NCI-H2029 (cell line): ENCODE measurements around the gene SHMT2.

Experiments used
- DNase-seq: peaks from one replicate; lab custom pipeline; 2025; lab: John Stamatoyannopoulos, UW

Gene SHMT2

GRCh38 chr12:57198329-57198728 is 31.2 kb upstream of the SHMT2 start:
- DNase-seq = no peak

DNA sequence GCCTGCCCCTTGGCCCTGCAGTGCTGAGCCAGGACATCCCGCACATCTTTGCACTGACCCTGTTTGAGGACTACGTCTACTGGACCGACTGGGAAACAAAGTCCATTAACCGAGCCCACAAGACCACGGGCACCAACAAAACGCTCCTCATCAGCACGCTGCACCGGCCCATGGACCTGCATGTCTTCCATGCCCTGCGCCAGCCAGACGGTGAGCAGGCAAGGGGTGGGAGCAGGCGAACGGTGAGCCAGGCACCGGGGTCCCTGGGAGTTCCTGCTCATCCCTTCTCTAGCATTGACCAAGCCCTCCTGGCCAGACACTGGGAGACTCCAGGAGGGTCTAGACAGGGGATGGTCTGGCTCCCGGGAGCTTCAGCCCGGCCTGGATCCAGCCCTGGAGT is 30.3 kb upstream of the SHMT2 start:
- DNase-seq = no peak

GRCh38 chr12:57200497-57200896 is 29.0 kb upstream of the SHMT2 start:
- no peak for DNase-seq

DNA sequence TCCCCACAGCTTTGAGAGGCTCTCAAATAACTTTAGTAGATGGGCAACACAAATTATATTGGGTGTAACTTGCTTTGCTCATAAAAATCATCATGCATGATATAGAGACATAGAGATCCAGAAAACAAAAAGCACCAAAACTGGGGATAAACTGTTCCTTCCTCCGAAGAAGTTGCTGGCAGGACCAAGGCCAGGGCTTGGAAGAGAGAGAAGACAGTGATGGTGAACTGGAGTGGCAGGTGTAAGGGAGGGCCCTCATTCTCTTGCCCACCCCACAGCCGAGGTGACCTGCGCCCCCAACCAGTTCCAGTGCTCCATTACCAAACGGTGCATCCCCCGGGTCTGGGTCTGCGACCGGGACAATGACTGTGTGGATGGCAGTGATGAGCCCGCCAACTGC is 28.3 kb upstream of the SHMT2 start:
- DNase-seq = no peak

DNA sequence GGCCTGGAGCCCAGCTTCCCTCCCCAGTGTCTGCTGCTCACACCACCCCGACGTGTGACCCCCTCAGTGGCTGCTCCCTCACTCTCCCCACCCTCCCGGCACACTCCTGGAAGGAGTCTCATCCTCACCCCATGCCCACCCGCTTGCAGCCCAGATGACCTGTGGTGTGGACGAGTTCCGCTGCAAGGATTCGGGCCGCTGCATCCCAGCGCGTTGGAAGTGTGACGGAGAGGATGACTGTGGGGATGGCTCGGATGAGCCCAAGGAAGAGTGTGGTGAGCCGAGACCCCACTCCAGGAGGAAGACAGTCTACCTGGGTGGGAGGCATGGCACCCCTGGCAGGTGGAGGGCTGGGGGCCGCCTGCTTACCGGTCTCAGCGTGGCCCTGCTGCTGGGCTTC is 27.9 kb upstream of the SHMT2 start:
- no peak for DNase-seq

DNA sequence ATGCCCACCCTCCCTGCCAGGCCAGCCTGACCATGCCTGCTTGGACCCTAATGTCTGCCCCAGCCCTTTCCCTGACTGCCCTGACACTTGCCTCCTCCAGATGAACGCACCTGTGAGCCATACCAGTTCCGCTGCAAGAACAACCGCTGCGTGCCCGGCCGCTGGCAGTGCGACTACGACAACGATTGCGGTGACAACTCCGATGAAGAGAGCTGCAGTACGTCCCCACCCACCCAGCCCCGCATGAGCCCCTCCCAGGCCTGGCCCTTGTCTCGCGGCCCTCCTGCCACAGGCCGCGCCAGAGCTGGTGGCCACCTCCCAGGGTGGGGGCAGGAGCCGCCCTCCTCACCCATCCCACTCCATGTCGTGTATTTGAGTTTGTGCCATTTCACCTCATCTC is 27.2 kb upstream of the SHMT2 start:
- no peak for DNase-seq

GRCh38 chr12:57203201-57203600 is 26.3 kb upstream of the SHMT2 start:
- DNase-seq = no peak

DNA sequence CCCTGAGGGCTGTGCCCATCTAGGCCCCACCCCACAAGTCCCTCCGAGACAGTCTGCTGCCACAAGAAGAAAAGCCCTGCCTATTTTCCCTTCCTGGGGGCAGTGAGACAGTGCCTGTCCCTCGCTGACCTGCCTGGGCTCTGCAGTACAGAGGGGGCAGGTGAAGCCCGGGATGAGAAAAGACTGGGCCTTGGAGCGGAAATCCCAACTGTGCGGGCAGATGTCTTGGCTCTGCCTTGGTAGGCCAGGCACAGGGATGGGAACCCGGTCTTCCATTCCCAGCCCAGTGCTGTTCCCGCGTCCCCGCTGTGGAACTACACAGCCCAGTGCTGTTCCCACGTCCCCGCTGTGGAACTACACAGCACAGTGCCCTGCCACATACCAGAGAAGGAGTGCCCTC is 25.7 kb upstream of the SHMT2 start:
- no peak for DNase-seq

DNA sequence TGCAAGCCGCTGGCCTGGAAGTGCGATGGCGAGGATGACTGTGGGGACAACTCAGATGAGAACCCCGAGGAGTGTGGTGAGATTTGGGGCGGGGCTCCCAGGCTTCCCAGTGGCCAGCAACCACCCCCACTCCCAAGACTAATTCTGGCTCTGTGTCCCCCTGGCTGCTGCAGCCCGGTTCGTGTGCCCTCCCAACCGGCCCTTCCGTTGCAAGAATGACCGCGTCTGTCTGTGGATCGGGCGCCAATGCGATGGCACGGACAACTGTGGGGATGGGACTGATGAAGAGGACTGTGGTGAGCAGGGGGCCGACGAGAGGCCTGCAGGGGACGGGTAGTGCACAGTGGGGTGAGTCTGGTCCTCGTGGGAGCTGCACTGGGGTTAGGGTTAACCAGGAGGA is 25.1 kb upstream of the SHMT2 start:
- no peak for DNase-seq

DNA sequence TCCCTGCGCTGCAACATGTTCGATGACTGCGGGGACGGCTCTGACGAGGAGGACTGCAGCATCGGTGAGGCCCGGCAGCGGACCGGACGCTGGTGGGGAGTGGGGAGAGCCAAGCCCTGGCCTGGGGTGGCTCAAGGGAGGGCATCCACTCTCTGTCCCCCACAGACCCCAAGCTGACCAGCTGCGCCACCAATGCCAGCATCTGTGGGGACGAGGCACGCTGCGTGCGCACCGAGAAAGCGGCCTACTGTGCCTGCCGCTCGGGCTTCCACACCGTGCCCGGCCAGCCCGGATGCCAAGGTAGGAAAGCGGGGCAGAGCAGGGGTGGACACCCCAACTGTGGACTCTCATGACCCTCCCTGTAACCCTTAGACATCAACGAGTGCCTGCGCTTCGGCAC is 24.3 kb upstream of the SHMT2 start:
- no peak for DNase-seq

DNA sequence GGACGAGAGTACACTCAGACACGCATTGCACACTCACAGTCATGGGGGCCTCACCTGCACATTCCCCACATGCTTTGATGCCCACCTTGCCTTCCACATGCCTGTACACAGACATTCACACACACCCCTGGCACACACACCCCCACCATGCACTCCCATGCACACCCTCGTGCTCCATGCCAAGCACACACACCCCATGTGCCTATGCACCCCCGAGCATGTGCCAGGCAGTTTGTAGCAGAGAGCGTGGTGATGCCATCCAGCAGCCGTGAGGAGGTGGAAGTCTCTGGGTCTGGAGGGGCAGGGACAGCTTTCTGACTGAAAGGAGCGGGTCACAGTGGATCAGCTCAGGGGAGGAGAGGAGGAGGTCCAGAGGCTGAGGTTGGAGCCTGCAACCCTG is 23.6 kb upstream of the SHMT2 start:
- DNase-seq = no peak

GRCh38 chr12:57207731-57208630 is 21.5 kb upstream of the SHMT2 start:
- no peak for DNase-seq

DNA sequence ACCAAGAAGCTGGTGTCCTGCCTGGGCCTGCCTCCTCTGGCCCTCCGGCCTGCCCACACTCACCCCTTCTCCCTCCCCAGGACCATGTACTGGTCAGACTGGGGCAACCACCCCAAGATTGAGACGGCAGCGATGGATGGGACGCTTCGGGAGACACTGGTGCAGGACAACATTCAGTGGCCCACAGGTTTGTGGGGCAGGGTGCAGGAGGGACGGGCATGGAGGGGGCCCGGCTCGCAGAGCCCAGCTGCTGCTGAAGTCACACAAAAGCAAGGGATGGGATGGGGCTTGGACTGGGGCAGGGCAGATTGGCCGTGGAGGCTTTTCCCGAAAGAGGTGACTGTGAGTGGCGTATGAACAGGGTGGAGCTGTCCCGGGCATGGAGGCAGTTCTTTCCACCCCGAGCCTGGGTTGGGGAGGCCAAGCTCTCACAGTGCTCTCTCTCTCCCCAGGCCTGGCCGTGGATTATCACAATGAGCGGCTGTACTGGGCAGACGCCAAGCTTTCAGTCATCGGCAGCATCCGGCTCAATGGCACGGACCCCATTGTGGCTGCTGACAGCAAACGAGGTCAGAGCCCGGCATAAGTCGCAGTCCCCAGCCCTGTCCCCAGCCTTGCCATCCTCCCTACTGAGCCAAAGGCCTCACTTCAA is 20.8 kb upstream of the SHMT2 start:
- no peak for DNase-seq

DNA sequence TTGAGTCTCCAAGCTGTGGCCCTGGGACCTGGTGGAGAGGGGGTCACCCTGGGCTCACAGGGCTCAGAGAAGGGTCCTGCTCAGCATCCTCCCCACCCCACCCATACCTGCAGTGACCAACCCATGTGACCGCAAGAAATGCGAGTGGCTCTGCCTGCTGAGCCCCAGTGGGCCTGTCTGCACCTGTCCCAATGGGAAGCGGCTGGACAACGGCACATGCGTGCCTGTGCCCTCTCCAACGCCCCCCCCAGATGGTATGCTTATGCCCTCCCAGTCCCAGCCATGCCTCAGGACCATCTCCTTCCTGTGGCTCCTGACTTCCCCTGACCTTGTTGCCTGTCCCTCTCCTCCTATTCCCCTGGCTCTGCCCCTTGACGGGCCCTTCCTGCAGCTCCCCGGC is 19.6 kb upstream of the SHMT2 start:
- no peak for DNase-seq

- DNase-seq = no peak
Observed at GRCh38 chr12:57210461-57210860, 19.1 kb upstream of the SHMT2 start.

DNA sequence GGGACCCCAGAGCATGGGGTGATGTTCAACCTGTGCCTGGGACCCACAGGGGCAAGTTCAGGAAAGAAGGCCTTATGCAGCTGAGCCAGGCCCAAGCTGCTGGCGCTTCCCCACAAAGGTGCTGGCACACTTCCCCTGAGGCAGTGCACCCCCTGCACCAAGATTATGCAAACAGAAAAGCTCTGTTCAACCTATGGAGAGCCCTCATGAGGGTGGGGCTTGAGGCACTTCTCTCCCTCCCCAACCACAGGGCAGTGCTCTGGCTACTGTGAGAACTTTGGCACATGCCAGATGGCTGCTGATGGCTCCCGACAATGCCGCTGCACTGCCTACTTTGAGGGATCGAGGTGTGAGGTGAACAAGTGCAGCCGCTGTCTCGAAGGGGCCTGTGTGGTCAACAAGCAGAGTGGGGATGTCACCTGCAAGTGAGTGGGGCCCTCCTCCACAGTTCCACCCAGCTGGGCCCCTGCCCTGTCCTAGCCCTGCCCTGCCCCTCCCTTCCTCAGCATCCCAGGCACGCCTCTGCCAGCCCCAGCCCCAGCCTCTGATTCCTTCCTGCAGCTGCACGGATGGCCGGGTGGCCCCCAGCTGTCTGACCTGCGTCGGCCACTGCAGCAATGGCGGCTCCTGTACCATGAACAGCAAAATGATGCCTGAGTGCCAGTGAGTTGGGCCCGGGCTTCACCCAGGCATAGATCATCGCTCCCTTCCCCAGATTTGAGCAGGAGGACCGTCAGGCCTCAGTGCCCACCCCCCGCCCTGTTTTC is 18.4 kb upstream of the SHMT2 start:
- DNase-seq = no peak

GRCh38 chr12:57211791-57212700 is 17.5 kb upstream of the SHMT2 start:
- DNase-seq = no peak

GRCh38 chr12:57212701-57213057 is 16.8 kb upstream of the SHMT2 start:
- DNase-seq = no peak

DNA sequence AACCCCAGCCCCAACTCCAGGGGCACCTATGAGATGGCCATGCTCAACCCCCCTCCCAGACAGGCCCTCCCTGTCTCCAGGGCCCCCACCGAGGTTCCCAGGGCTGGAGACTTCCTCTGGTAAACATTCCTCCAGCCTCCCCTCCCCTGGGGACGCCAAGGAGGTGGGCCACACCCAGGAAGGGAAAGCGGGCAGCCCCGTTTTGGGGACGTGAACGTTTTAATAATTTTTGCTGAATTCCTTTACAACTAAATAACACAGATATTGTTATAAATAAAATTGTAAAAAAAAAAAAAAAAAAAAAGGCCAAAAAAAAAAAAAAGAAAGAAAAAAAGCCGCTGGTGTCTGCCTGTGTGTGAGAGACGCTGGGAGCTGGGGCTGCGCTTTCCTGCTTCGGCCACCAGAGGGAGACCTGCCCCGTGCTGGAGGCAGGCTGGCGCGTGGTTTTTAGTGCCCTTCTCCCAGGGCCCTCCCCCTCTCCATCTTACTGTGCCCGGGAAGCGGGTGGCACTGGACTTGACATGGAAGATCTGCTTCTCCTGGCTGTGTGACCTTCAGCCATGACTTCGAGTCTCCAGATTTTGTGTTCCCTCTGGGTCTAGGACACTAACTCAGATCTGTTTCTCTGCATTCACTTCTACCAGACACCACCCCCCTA is 16.3 kb upstream of the SHMT2 start:
- DNase-seq = peak; percentile 81

DNA sequence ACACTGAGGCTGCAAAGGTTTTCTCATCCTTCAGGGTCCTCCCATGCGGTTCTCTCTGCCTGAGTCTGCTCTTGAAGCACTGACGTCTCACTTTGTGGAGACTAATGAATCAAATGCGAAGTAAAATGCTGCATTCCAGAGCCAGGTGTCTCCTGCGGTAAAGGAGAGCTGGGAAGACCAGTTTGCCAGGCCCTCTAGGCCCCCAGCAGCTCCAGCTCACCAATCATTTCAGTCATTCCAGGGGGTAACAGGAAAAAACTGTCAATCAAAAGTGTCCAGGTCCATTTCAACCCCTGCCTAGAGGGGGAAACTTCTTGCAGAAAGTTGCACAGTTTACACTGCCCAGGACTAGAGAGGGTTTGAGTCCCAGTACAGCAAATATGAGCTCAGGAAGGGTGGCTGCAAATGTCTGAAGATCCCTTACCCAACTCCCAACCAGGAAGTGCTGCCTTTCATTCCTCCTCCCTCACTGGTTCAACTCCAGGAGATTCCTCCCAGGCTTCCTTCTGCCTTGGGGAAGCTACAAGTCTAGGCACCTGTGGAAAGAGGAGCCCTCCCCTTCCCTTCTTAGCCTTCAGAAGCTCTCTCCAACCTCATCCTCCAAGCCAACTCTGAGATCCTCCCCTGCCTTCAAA is 15.6 kb upstream of the SHMT2 start:
- DNase-seq = no peak

GRCh38 chr12:57214398-57214781 is 15.1 kb upstream of the SHMT2 start:
- DNase-seq = peak; percentile 62
